K562 (cell line): ENCODE data around the gene SMAD3. TPM values are rescaled to one million over a fixed set of nuclear protein-coding genes. Genes with fewer than 3 reads are reported as not detected.

Source experiments
- CTBP1 ChIP-seq: fragments of 450-650 bp; IDR thresholded peaks from 2 replicates; pipeline ENCODE4 v1.6.1; 2016; ENCODE audit warnings: borderline replicate concordance
- CUX1 ChIP-seq: fragments of 200-800 bp; sonication (Bioruptor generic); IDR thresholded peaks from 2 replicates; pipeline ENCODE4 v1.6.1; 2016; ENCODE audit warnings: missing genetic modification characterization, missing compliant biosample characterization
- MBD1 ChIP-seq: fragments of 250-450 bp; sonication (Bioruptor Pico); IDR thresholded peaks from 2 replicates; pipeline ENCODE4 v1.8.0; 2022; ENCODE audit warnings: inconsistent platforms
- NEUROD1 ChIP-seq: fragments of 150-350 bp; IDR thresholded peaks from 2 replicates; pipeline ENCODE4 v1.6.1; 2014; ENCODE audit warnings: borderline replicate concordance, low read length, low read depth; ENCODE audit not compliant: partially characterized antibody
- PHB2 ChIP-seq: fragments of 450-650 bp; IDR thresholded peaks from 2 replicates; pipeline ENCODE4 v1.6.1; 2017; ENCODE audit warnings: low read depth
- POLR2AphosphoS2 ChIP-seq: IDR thresholded peaks from 2 replicates; pipeline ENCODE4 v1.6.1; 2012; ENCODE audit warnings: low read length, improper control_type of control experiment
- POLR3A ChIP-seq: IDR thresholded peaks from 2 replicates; pipeline ENCODE4 v1.6.1; 2011; ENCODE audit warnings: borderline replicate concordance, mild to moderate bottlenecking, moderate library complexity; ENCODE audit not compliant: insufficient read length, insufficient read depth; ENCODE audit errors: extremely low read depth
- TAL1 ChIP-seq: fragments of 450-650 bp; IDR thresholded peaks from 2 replicates; pipeline ENCODE4 v1.6.1; 2016; ENCODE audit warnings: mild to moderate bottlenecking
- U2AF2 ChIP-seq: fragments of 200-400 bp; formaldehyde crosslinking; optimal IDR thresholded peaks from 2 replicates; pipeline ENCODE3; 2017; ENCODE audit warnings: low read depth, mild to moderate bottlenecking, low read length
- polyA plus RNA-seq, 8 experiments: library from polyadenylated mRNA; depleted of rRNA in 4 of 8; stranded (reverse) in 5 of 8; unstranded in 3 of 8; fragments of >200 nt; fragmentation: Nextera tagmentation in 2 of 8; fragmentation: Illumina TruSeq in 1 of 8; extraction: Ambion mirVana in 2 of 8; extraction: Trizol in 1 of 8; gene quantifications; 2 replicates each; pipeline versions ENCODE4 v1.2.1 to v1.2.3, GENCODE V29; 2011 to 2014; ENCODE audit warnings: inconsistent platforms in 1 of 8, missing spikeins in 1 of 8
- total RNA-seq, 7 experiments: library from RNA; depleted of rRNA in 6 of 7; stranded (reverse); fragments of >200 nt in 6 of 7; fragmentation: Illumina TruSeq in 2 of 7; extraction: Trizol in 2 of 7; gene quantifications; 2 replicates each; pipeline versions ENCODE4 v1.2.1 to v1.2.3, GENCODE V29; 2011 to 2021; ENCODE audit warnings: low replicate concordance in 1 of 7

The SMAD3 gene
- total and polyA plus RNA-seq, 9 of the 15 experiments (the other 6 are each of a cell fraction or from before 2014, with no cell fraction given): 4.3 to 39.2 (median 11.1) TPM

- TF ChIP-seq MBD1 (CRISPR knock-in tag): no peak
- TF ChIP-seq NEUROD1: peak; percentile 96
- no peak for TF ChIP-seq U2AF2
- TF ChIP-seq TAL1: peak; percentile 95
- no peak for TF ChIP-seq POLR3A
- no peak for TF ChIP-seq CUX1 (CRISPR knock-in tag)
- no peak for TF ChIP-seq POLR2AphosphoS2
- peak; percentile 92 for TF ChIP-seq CTBP1
- peak; percentile 79 for TF ChIP-seq PHB2
Measured at GRCh38 chr15:67091071-67091979, 25.9 kb downstream of the SMAD3 start (continued).
